GM12878 (cell line): ENCODE data around the gene TMEM140. TPM values are rescaled to one million over a fixed set of nuclear protein-coding genes. Genes with fewer than 3 reads are reported as not detected.
A peak's percentile ranks its signal among the peaks of the same experiment; 100 is the strongest.

Experiments
- ATAC-seq: fragments of 200-7000 bp; cut with Tn5 transposase; 3 replicates; pipeline ENCODE4 v1.9.1; 2020; ENCODE audit warnings: mild to moderate bottlenecking, moderate library complexity
- BruUV-seq: library from RNA; stranded (reverse); fragments of 400-500 nt; replicated peaks from 2 replicates; lab custom pipeline; 2021; lab: Mats Ljungman, UMichigan
- CTCF ChIA-PET: fragments of 300-600 bp; sonication (Branson Sonifier 250); formaldehyde crosslinking; extraction: SDS; loops from one replicate; lab custom pipeline; 2021; ENCODE audit warnings: inconsistent platforms; lab: Yijun Ruan, JAX
- POLR2A ChIA-PET: fragments of 350-600 bp; formaldehyde crosslinking; extraction: SDS; loops from one replicate; lab custom pipeline; 2021; ENCODE audit warnings: inconsistent platforms; lab: Charles Lee
- RAD21 ChIA-PET: fragments of 300-600 bp; sonication (Branson Sonifier 250); formaldehyde crosslinking; loops from one replicate; lab custom pipeline; 2023; ENCODE audit warnings: antibody characterized with exemption; ENCODE audit not compliant: unreplicated experiment; lab: Charles Lee
- SMC1A ChIA-PET: fragments of 300-600 bp; sonication (Branson Sonifier 250); formaldehyde crosslinking; loops from one replicate; lab custom pipeline; 2023; ENCODE audit not compliant: unreplicated experiment, uncharacterized antibody; lab: Charles Lee
- DNase-seq: peaks from one replicate; pipeline ENCODE4 v3.0.0-alpha.2; 2011; ENCODE audit warnings: low read depth, low spot score
- FAIRE-seq: peaks from 3 replicates; lab custom pipeline; 2011; peaks lifted over from hg19 to GRCh38; lab: Jason Lieb, UNC
- H2AFZ ChIP-seq: 2 replicates; pipeline ENCODE4 v1.6.0; 2011; ENCODE audit warnings: low read depth, low read length, control low read depth; ENCODE audit not compliant: control insufficient read depth
- H3K27ac ChIP-seq: 2 replicates; pipeline ENCODE4 v1.5.1; 2011; ENCODE audit warnings: control low read depth; ENCODE audit not compliant: control insufficient read depth, insufficient read depth
- H3K27me3 ChIP-seq, 2 experiments: replicated peaks in 1 of 2; 2 replicates each; pipeline versions ENCODE4 v1.6.0 to v1.6.1; 2011; ENCODE audit warnings: low read length in 1 of 2; ENCODE audit not compliant: control insufficient read depth in 2 of 2, insufficient read depth in 2 of 2
- H3K36me3 ChIP-seq, 2 experiments: 2 replicates each; pipeline ENCODE4 v1.5.1; 2011; ENCODE audit warnings: low read length in 1 of 2; ENCODE audit not compliant: control insufficient read depth in 2 of 2, insufficient read depth in 2 of 2
- H3K4me1 ChIP-seq: 2 replicates; pipeline ENCODE4 v1.6.1; 2011; ENCODE audit warnings: mild to moderate bottlenecking, low read length, moderate library complexity, mixed read lengths; ENCODE audit not compliant: control insufficient read depth, insufficient read depth
- H3K4me2 ChIP-seq: 2 replicates; pipeline ENCODE4 v1.6.0; 2011; ENCODE audit warnings: control low read depth; ENCODE audit not compliant: control insufficient read depth, insufficient read depth
- H3K4me3 ChIP-seq: fragments of 200-600 bp; sonication (generic); 2 replicates; pipeline ENCODE4 v1.5.1; 2016
- H3K79me2 ChIP-seq: 2 replicates; pipeline ENCODE4 v1.6.0; 2011; ENCODE audit warnings: low read length; ENCODE audit not compliant: control insufficient read depth, insufficient read depth
- H3K9ac ChIP-seq: 2 replicates; pipeline ENCODE4 v1.8.0; 2011; ENCODE audit warnings: low read length, control low read depth, mixed read lengths; ENCODE audit not compliant: control insufficient read depth, insufficient read depth
- H3K9me3 ChIP-seq: replicated peaks from 3 replicates; pipeline ENCODE4 v1.5.1; 2011; ENCODE audit warnings: mild to moderate bottlenecking, low read length; ENCODE audit not compliant: control insufficient read depth, insufficient read depth
- H4K20me1 ChIP-seq: 2 replicates; pipeline ENCODE4 v1.6.0; 2011; ENCODE audit not compliant: control insufficient read depth, insufficient read depth
- BMI1 ChIP-seq: fragments of 450-650 bp; IDR thresholded peaks from 2 replicates; pipeline ENCODE4 v1.6.1; 2016; ENCODE audit warnings: mild to moderate bottlenecking, moderate library complexity, borderline replicate concordance
- EP300 ChIP-seq, 2 experiments: fragments of 150-350 bp in 1 of 2; IDR thresholded peaks; 2 replicates each; pipeline ENCODE4 v1.6.1; 2011 to 2012; ENCODE audit warnings: low read depth in 2 of 2, low read length in 2 of 2, borderline replicate concordance in 1 of 2, improper control_type of control experiment in 1 of 2, inconsistent platforms in 1 of 2; ENCODE audit not compliant: control insufficient read depth in 1 of 2
- ESRRA ChIP-seq: IDR thresholded peaks from 2 replicates; pipeline ENCODE4 v1.6.1; 2012; ENCODE audit warnings: mild to moderate bottlenecking, low read length, improper control_type of control experiment
- EZH2 ChIP-seq: IDR thresholded peaks from 2 replicates; pipeline ENCODE4 v1.6.1; 2012; ENCODE audit warnings: low read depth, mild to moderate bottlenecking, control low read depth, inconsistent platforms, low read length, borderline replicate concordance; ENCODE audit not compliant: control insufficient read depth
- IKZF2 ChIP-seq, 2 experiments: fragments of 450-650 bp; IDR thresholded peaks; 2 replicates each; pipeline ENCODE4 v1.6.1; 2017; ENCODE audit warnings: mild to moderate bottlenecking in 2 of 2, moderate library complexity in 2 of 2
- KLF5 ChIP-seq: fragments of 450-650 bp; IDR thresholded peaks from 2 replicates; pipeline ENCODE4 v1.6.1; 2014; ENCODE audit warnings: mild to moderate bottlenecking; ENCODE audit not compliant: partially characterized antibody
- POU2F2 ChIP-seq: IDR thresholded peaks from 3 replicates; pipeline ENCODE4 v1.6.1; 2011; ENCODE audit warnings: low read depth, mild to moderate bottlenecking, low read length, borderline replicate concordance
- RCOR1 ChIP-seq: conservative IDR thresholded peaks from 2 replicates; pipeline ENCODE4 v1.6.1; 2012; ENCODE audit warnings: low read depth, low read length, improper control_type of control experiment
- RUNX3 ChIP-seq: IDR thresholded peaks from 2 replicates; pipeline ENCODE4 v1.6.1; 2012; ENCODE audit warnings: low read length, inconsistent platforms
- SMARCA5 ChIP-seq: fragments of 450-650 bp; IDR thresholded peaks from 2 replicates; pipeline ENCODE4 v1.6.1; 2017; ENCODE audit warnings: mild to moderate bottlenecking
- SPI1 ChIP-seq: IDR thresholded peaks from 2 replicates; pipeline ENCODE4 v1.6.1; 2011; ENCODE audit warnings: low read depth, mild to moderate bottlenecking, low read length, moderate library complexity, borderline replicate concordance; ENCODE audit not compliant: insufficient read depth
- SREBF2 ChIP-seq: IDR thresholded peaks from 2 replicates; pipeline ENCODE4 v1.6.1; 2012; ENCODE audit warnings: mild to moderate bottlenecking, low read length
- SRF ChIP-seq, 2 experiments: IDR thresholded peaks; 2 replicates each; pipeline ENCODE4 v1.6.1; 2011; ENCODE audit warnings: low read depth in 2 of 2, low read length in 2 of 2, mild to moderate bottlenecking in 1 of 2, moderate library complexity in 1 of 2
- SUPT20H ChIP-seq: IDR thresholded peaks from 2 replicates; pipeline ENCODE4 v1.6.1; 2011; ENCODE audit warnings: low read depth, mild to moderate bottlenecking, low read length, moderate library complexity, borderline replicate concordance; ENCODE audit not compliant: control insufficient read depth
- WGBS: methylation state at CpG from one replicate; pipeline ENCODE4 v1.1.6; 2016; ENCODE audit warnings: low lambda C conversion rate; ENCODE audit not compliant: insufficient replicate concordance, insufficient coverage; ENCODE audit errors: missing lambda C conversion rate; 5-methylcytosine and 5-hydroxymethylcytosine counted together
- in situ Hi-C: fragments of 300-500 bp; cut with MboI; formaldehyde crosslinking; loops from 9 replicates; pipeline ENCODE4 v1.14.3; 2018; ENCODE audit warnings: mixed read lengths
- intact Hi-C: fragments of 100-400 bp; cut with micrococcal nuclease; formaldehyde crosslinking; loops from one replicate; pipeline ENCODE4 v1.14.2; 2022; ENCODE audit not compliant: unreplicated experiment
- polyA plus RNA-seq, 11 experiments: library from polyadenylated mRNA; depleted of rRNA in 4 of 11; unstranded in 6 of 11; stranded (reverse) in 5 of 11; fragments of >200 nt; fragmentation: Nextera tagmentation in 4 of 11; fragmentation: Illumina TruSeq in 1 of 11; extraction: Ambion mirVana in 4 of 11; extraction: Trizol in 1 of 11; gene quantifications; 1 replicate in 1 of 11; 2 replicates in 10 of 11; pipeline versions ENCODE4 v1.2.1 to v1.2.3, GENCODE V29; 2011 to 2016; ENCODE audit warnings: inconsistent platforms in 2 of 11, missing spikeins in 2 of 11, low read depth in 1 of 11
- total RNA-seq, 4 experiments: library from RNA; depleted of rRNA in 3 of 4; stranded (reverse); fragments of >200 nt in 3 of 4; fragmentation: Illumina TruSeq in 1 of 4; extraction: Trizol in 1 of 4; gene quantifications; 2 replicates each; pipeline versions ENCODE4 v1.2.1 to v1.2.3, GENCODE V29; 2013 to 2021
- TF ChIP-seq, protein P1 (sequence below): fragments of 450-650 bp; IDR thresholded peaks from 2 replicates; pipeline ENCODE4 v1.6.1; 2017; ENCODE audit warnings: mild to moderate bottlenecking, moderate library complexity
- TF ChIP-seq, protein P2 (sequence below): fragments of 450-650 bp; conservative IDR thresholded peaks from 2 replicates; pipeline ENCODE4 v1.6.1; 2017; ENCODE audit warnings: mild to moderate bottlenecking, moderate library complexity
- TF ChIP-seq, protein P3 (sequence below): fragments of 450-650 bp; IDR thresholded peaks from 2 replicates; pipeline ENCODE4 v1.6.1; 2014; ENCODE audit warnings: mild to moderate bottlenecking

Gene TMEM140
- total and polyA plus RNA-seq, 10 of the 15 experiments (the other 5 are each of a cell fraction or from before 2014, with no cell fraction given): 0.85 to 20.7 (median 3.3) TPM

DNA sequence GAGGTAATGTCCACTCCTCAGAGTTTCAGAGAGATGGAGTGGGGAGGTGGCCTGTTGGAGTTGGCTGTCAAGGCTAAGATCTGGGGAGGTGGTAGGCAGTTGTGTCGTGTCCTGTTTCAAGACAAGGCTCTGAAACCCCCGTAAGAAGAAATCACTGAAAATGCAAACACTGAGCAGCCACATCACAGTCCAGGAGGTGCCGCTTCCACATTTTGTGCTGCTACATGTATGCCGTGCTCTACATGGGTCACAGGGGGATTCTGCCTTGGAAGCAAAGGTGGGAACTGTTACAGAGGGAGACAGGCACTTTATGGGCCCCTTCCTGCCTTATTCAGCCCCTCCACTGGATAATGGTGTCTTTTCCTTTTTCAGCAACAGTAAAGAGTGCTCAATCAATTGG, 51.6 kb downstream of the TMEM140 start:
- ChIA-PET SMC1A (interaction anchor here (1.2 to 4.0 kb wide), 6 partner anchors 8 to 28 kb away, joined by 5 to 29 read pairs (median 7); no protein-coding TSS in a partner anchor), RAD21 (interaction anchor here (3.8 kb wide), 1 partner anchor 12 kb away, joined by 28 read pairs; no protein-coding TSS in a partner anchor), POLR2A (interaction anchor here (0.8 to 2.2 kb wide), 4 partner anchors 8 to 13 kb away, joined by 3 to 23 read pairs (median 6); no protein-coding TSS in a partner anchor), CTCF (interaction anchor here (0.8 to 2.0 kb wide), 2 partner anchors 8 to 75 kb away, joined by 3 to 5 read pairs; no protein-coding TSS in a partner anchor)
- peaks cover 20 to 54% of the 10 kb centered on the region in 2 experiments for H3K36me3 ChIP-seq
- FAIRE-seq (no peak), ATAC-seq (peak; percentile 51), DNase-seq (no peak)
- peak overlapping the region; percentile 7 for H3K4me2 ChIP-seq
- in situ Hi-C loops: no loop called here
- H3K27me3 ChIP-seq: no peaks in the 10 kb centered on the region
- intact Hi-C loops: no loop called here
- peaks cover 9% of the 10 kb centered on the region for H3K4me1 ChIP-seq
- no peak overlapping the region for H3K9ac ChIP-seq
- H4K20me1 ChIP-seq: no peaks in the 10 kb centered on the region
- peak overlapping the region; percentile 40 for H3K27ac ChIP-seq
- peaks cover 30% of the 10 kb centered on the region for H3K79me2 ChIP-seq
- no peak overlapping the region for H2AFZ ChIP-seq
- WGBS: 71% methylated on average over 4 of the region's 4 CpGs
- H3K4me3 ChIP-seq: no peak overlapping the region
- H3K9me3 ChIP-seq: no peaks in the 10 kb centered on the region
- no TSS peak for BruUV-seq
- TF ChIP-seq, protein P1, sequence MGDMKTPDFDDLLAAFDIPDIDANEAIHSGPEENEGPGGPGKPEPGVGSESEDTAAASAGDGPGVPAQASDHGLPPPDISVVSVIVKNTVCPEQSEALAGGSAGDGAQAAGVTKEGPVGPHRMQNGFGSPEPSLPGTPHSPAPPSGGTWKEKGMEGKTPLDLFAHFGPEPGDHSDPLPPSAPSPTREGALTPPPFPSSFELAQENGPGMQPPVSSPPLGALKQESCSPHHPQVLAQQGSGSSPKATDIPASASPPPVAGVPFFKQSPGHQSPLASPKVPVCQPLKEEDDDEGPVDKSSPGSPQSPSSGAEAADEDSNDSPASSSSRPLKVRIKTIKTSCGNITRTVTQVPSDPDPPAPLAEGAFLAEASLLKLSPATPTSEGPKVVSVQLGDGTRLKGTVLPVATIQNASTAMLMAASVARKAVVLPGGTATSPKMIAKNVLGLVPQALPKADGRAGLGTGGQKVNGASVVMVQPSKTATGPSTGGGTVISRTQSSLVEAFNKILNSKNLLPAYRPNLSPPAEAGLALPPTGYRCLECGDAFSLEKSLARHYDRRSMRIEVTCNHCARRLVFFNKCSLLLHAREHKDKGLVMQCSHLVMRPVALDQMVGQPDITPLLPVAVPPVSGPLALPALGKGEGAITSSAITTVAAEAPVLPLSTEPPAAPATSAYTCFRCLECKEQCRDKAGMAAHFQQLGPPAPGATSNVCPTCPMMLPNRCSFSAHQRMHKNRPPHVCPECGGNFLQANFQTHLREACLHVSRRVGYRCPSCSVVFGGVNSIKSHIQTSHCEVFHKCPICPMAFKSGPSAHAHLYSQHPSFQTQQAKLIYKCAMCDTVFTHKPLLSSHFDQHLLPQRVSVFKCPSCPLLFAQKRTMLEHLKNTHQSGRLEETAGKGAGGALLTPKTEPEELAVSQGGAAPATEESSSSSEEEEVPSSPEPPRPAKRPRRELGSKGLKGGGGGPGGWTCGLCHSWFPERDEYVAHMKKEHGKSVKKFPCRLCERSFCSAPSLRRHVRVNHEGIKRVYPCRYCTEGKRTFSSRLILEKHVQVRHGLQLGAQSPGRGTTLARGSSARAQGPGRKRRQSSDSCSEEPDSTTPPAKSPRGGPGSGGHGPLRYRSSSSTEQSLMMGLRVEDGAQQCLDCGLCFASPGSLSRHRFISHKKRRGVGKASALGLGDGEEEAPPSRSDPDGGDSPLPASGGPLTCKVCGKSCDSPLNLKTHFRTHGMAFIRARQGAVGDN: no peak
- TF ChIP-seq EP300 (IDR thresholded peaks at IDR 0.05; ENCODE audit: borderline replicate concordance in 1 of 2, control insufficient read depth in 1 of 2, low read depth in 2 of 2, low read length in 2 of 2) (0 out of 4 replicates have a peak, but pooled peaks of 1 of the 2 experiments have one; percentile 19), SPI1 (peak; percentile 58; the same call in 1 of the 2 replicates), SUPT20H (no peak), SREBF2 (no peak), POU2F2 (peak; percentile 71; the same call in 1 of the 3 replicates), EZH2 (no peak), ESRRA (no peak), SRF (IDR thresholded peaks at IDR 0.05; ENCODE audit: low read depth in 2 of 2, low read length in 2 of 2) (no peak), SMARCA5 (no peak), RCOR1 (no peak), KLF5 (no peak), BMI1 (no peak), IKZF2 (IDR thresholded peaks at IDR 0.05) (0 out of 4 replicates have a peak, but pooled peaks of 1 of the 2 experiments have one; percentile 17), RUNX3 (no peak)
- TF ChIP-seq, protein P2, sequence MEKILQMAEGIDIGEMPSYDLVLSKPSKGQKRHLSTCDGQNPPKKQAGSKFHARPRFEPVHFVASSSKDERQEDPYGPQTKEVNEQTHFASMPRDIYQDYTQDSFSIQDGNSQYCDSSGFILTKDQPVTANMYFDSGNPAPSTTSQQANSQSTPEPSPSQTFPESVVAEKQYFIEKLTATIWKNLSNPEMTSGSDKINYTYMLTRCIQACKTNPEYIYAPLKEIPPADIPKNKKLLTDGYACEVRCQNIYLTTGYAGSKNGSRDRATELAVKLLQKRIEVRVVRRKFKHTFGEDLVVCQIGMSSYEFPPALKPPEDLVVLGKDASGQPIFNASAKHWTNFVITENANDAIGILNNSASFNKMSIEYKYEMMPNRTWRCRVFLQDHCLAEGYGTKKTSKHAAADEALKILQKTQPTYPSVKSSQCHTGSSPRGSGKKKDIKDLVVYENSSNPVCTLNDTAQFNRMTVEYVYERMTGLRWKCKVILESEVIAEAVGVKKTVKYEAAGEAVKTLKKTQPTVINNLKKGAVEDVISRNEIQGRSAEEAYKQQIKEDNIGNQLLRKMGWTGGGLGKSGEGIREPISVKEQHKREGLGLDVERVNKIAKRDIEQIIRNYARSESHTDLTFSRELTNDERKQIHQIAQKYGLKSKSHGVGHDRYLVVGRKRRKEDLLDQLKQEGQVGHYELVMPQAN: no peak
- TF ChIP-seq, protein P3, sequence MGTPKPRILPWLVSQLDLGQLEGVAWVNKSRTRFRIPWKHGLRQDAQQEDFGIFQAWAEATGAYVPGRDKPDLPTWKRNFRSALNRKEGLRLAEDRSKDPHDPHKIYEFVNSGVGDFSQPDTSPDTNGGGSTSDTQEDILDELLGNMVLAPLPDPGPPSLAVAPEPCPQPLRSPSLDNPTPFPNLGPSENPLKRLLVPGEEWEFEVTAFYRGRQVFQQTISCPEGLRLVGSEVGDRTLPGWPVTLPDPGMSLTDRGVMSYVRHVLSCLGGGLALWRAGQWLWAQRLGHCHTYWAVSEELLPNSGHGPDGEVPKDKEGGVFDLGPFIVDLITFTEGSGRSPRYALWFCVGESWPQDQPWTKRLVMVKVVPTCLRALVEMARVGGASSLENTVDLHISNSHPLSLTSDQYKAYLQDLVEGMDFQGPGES: no peak
